NCI-H1694 treated with DMSO at 0.1 percent for 48 hours (cell line): ENCODE measurements around the gene RAB8A.
"Not testable (repeated sequence)": the region's sequence is repeated elsewhere in the genome, so short reads cannot be mapped to it uniquely, and the experiment has no call there.

ENCODE experiments used
- DNase-seq: peaks from one replicate; lab custom pipeline; 2025; lab: John Stamatoyannopoulos, UW

RAB8A gene

DNA sequence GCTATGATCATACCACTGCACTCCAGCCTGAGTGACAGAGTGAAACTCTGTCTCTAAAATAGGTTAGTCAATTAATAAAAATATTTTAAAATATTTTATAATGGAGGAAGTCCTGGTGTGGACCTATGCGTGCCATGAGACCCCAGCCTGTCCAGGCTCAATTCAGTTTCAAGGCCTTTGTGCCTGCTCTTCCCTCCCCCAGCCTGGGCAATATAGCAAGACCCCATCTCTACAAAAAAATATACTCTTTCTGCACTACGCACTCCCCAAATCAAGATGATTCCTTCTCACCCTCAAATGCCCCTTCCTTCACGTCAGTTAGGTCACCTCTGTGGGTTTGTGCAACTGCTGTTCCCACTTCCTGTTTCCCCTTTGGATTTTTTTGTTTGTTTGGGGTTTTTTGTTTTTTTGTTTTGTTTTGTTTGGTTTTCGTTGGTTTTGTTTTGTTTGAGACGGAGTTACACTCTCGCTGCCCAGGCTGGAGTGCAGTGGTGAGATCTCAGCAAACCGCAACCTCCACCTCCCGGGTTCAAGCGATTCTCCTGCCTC lies 30.4 kb downstream of the RAB8A start:
- DNase-seq: no peak

DNA sequence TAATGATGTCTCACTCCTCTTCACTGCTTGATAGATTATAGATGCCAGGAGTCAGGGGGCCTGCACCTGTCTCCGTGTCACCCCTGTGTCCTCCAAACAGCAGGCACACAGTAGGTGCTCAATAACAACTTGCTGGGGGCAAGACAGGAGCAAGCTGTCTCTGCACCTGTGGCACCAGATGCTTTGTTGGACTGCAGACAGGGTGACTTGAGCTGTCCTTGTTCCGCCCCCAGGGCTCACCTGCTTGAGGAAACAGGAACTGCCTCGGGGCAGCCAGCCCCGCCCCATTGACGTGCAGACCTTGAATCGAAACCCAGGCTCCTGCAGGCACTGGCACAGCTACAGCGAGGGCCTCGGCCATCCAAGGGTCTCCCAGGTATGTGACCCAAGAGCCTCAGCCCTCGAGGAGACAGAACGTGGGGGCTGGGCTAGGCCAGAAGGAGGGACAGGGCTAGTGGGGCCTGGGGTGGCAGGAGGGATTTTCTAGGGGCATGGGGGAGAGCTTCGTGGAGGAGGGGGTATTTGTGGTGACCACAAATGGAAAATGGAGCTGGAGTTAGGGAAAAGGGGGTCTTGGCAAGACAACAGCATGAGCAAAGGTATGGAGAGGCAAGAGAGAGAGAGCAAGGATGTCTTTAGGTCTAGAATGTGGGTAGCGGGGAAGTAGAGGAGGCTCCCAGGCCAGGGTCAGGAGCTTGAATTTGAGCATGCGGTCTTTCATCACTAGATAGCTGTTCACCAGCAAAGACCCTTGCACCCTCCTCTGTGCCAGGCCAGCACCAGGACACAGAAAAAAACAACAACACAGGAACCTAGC lies 31.9 kb downstream of the RAB8A start, which contains the start of gene HSH2D:
Gene HSH2D, plus strand, starts transcription at position 287 of the 817 bp plus-strand sequence. CDS start 5,066 bp downstream, outside the sequence.
- no peak for DNase-seq

DNA sequence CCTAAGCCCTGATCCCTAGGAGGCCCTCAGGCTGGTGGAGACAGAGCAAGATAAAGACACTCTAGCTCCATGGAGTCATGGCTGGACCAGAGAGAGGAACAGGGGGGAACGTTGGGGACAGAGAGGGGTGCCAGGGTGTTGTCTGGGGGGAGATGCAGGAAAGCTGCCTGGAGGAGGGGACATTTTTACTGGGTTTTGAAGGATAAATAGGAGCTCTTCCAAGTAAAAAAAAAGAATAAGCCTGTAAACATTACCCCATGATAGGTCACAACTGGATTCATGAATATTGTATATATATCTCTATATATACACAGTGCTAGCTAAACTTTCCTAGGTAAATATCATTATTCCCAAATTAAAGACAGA lies 32.5 kb downstream of the RAB8A start:
- no peak for DNase-seq

DNA sequence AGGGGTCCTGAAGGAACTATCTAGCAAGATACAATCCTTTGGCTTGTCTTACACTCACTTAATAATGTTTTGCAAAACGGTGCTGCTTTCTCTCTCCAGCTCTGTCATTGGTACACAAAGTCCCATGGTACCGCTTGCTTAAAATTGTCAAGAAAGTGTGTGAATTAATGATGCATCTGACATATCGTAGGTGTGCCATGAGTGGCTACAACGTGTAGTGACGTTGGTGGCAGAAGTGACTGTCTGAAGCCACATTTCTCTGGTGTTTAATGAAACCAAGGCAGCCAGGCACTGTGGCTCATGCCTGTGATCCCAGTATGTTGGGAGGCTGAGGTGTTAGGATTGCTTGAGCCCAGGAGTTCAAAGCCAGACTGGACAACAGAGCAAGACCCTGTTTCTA lies 34.4 kb downstream of the RAB8A start:
- DNase-seq: no peak

DNA sequence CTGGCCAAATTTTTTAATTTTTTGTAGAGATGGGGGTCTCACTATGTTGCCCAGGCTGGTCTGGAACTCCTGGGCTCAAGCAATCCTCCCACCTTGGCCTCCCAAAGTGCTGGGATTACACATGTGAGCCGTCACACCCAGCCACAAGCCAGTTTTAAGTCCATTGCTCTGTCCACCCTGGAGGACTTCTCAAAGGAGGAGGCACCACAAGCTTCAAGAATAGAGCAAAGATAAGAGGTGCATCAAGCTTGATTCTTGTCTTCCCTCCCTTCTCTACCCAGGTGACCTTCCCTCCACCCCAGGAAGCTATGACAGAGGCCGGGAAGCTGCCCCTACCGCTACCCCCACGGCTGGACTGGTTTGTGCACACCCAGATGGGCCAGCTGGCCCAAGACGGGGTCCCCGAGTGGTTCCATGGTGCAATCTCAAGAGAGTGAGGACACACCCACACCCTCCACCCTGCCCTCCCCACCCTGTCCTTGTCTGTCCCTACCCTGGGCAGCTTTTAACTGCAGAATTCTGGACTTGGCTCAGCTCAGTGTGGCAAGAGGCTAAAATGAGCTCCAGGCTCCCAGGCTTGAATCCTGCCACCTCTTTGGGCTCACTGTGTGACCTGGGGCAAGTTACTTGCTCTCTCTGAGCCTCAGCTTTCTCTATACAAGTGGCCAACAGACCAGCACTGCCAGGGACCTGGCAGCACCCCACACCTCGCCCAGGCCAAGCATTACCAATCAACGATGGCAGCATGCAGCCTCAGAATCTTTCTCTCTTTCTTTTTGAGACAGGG lies 36.9 kb downstream of the RAB8A start:
- no peak for DNase-seq

DNA sequence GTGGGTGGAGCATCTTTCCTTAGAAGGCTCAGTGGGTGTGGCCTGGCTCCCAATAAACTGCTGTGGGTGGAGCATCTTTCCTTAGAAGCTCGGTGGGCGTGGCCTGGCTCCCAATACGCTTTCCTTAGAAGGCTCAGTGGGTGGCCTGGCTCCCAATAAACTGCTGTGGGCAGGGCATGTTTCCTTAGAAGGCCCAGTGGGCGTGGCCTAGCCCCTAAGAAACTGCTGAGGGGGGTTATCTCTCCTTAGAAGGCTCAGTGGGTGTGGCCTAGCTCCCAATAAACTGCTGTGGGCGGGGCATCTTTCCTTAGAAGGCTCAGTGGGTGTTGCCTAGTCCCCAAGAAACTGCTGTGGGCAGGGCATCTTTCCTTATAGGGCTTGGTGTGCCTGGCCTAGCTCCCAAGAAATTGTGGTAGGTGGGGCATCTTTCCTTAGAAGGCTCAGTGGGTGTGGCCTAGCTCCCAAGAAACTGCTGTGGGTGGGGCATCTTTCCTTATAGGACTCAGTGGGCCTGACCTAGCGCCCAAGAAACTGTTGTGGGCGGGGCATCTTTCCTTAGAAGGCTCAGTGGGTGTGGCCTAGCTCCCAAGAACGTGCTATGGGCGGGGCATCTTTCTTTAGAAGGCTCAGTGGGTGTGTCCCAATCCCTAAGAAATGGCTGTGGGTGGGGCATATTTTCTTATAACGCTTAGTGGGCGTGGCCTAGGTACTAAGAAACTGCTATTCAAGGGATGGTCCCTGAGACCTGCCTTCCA lies 42.1 kb downstream of the RAB8A start:
- no peak for DNase-seq

DNA sequence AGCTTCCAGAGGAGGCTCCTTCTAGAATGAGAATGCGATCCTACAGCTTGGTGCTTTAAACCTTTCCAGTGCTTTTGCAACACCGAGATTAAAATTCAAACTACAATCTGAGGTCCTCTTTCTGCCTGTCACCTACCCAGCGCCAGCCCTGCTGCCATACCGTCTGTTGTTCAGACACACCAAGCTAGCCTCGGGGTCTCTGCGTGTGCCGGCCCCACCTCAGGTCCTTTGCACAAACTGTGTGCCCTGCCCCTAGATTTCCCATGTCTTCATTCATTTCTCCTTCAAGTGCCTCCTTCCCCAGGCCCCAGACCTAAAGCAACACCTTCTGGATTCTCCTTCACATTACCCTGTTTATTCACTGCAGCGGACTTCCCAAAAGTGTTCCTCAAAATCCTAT lies 42.9 kb downstream of the RAB8A start:
- DNase-seq: no peak

DNA sequence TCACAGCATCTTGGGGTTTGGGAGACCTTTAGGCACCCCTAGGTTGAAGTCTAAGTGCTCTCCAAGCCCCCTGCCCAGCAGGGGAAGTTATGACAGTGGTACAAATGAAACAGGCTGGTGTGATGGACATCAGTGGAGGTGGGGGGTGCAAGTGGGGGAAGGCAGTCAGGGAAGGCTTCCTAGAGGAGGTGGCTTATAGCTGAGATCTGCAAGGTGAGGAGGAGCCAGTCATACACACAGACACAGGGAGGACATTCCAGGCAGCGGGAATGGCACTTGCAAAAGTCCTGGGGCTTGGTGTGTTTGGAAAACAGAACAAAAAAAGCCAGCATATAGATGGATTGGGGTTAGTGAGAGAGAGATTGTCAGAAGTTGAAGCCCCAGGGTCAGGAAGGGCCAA lies 43.4 kb downstream of the RAB8A start:
- no peak for DNase-seq

DNA sequence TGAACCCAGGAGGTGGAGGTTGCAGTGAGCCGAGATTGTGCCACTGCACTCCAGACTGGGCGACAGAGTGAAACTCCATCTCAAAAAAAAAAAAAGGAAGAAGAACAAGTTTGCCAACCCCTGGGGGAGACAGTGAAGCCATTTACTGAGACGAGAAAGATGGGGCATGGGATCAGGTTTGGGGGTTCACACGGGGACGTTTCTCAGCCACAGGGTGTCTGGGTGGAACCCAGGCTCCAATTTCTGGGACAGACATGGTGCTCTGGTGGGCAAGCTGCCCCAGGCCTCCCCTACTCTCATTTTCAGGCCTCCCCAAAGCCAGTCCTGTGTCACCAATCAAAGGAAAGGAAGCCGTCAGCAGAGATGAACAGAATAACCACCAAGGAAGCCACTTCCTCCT lies 45.2 kb downstream of the RAB8A start:
- DNase-seq: no peak

DNA sequence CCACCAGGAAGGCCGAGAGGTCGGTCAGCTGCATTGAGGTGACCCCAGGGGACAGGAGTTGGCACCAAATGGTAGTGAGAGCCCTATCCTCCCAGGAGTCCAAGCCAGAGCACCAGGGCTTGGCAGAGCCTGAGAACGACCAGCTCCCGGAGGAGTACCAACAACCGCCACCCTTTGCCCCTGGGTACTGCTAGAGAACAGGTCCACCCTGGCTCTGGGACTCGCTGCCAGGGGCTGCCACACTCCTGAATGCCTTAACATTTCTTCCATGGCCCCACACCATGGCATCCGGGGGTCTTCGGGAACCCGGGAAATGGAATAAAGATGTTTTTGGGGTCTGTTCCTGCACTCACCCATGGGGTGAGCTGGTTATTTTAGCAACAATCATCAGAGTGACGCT lies 45.9 kb downstream of the RAB8A start:
- no peak for DNase-seq

DNA sequence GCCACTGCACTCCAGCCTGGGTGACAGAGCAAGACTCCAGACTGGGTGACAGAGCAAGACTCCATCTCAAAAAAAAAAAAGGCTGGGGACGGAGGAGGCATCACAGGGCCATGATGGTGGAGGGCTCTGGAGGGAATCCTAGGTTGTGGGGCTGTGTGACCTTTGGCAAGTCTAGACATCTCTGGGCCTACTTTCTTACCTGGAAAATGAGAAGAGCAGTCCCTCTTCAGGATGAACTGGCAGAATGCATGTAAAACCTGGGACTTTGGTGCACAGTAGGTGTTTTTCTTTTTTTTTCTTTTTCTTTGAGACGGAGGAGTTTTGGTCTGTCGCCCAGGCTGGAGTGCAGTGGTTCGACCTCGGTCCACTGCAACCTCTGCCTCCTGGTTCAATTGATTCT lies 48.0 kb downstream of the RAB8A start:
- DNase-seq: no peak

DNA sequence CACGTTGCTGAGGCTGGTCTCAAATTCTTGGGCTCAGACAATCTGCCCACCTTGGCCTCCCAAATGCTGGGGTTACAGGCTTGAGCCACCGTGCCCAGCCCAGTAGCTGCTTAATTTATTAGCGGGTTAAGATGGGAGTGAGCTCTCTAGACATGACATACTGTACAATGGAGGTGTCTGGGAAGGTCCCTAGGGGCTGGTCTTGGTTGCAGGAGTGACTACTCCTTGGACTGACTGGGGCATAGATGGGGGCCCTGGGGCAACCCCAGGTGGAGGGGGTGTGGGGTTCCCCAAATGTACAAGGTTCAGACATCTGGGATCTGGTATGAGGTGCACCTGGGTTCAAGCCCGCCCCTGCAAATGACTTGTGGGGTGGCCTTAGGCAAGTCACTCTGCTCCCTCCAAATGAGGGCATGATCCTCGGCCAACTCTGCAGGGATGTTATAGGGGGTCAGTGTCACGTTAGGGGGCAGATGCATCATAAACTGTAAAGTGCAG lies 48.8 kb downstream of the RAB8A start:
- DNase-seq: no peak

DNA sequence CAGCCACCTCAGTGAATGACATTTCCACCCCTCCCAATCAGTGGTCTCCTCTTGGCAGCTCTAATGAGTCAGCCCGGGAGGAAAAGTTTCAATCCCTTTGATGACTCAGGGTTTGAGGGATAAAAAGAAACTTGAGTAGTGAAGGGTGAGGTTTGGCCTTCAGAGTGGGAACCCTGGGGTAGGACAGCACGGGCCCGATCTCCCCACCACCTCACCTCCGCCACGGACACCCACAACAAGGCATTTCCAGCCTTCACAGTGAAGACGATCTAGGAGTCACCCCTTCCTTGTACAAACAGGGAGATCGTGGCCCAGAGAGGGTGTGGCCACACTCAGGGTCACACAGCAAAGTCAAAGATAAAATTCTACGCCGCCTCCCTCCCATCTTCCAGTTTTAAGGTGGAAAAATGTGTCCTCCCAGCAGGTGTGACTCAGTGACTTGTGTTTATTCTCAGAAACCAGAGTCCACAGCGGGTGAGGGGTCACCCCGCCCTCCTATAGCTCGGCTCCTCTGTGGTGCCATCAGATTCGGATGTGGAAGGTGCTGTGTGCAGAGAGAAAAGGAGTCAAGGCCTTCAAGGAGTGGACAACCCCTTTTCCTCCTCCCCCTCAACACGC lies 49.4 kb downstream of the RAB8A start:
- no peak for DNase-seq

DNA sequence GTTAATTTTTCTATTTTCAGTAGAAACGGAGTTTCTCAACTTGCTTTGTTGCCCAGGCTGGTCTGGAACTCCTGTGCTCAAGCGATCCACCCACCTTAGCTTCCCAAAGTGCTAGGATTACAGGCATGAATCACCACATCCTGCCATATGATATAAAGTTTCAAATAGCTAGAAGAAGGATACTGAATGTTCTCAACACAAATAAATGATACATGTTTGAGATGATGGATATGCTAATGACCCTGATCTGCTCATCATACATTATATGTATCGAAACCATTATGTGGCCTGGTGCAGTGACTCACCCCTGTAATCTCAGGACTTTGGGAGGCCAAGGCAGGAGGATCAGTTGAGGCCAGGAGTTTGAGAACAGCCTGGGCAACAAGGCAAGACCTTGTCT lies 50.2 kb downstream of the RAB8A start:
- DNase-seq: no peak

DNA sequence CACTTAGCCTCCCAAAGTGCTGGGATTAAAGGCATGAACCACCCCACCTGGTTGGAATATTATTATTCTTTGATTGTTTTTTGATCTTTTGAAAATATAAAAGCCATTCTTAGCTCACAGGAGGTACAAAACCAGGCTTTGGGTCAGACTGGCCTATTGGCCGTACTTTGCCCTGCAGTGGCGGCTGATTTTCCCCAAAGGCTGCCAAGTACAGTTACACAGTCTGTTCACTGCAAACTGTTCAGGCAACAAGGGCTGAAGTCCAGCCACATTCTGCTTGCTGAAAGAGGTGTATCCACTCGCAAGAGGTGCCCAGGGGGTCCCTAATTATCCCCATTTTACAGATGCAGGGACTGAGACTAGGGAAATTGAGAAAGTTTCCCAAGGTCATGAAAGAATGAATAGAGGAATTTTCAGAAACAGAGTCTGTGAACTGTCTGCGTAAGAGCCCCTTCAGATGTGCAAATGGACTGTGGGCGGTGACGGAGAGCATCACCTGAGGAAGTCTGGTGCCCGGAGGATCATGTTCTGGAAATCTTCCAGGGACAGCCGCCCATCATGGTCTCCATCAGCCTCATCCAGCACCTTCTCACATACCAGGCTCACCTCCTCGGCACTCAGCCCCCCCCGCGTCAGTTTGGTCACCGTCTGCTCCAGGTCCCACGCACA lies 52.7 kb downstream of the RAB8A start:
- DNase-seq: no peak

DNA sequence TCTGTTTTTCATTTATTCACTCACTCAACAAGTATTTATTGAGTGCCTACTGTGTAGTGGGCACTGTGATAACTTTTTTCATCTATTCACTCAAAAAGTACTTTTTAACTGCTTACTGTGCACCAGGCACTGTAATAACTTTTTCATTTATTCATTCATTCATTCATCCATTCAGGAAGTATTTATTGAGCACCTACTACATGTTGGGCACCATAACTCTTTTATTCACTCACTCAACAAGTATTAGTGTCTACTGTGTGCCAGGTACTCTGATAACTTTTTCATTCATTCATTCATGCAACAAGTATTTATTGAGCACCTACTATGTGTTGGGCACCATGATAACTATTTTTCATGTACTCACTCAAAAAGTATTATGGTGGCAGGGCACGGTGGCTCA lies 54.7 kb downstream of the RAB8A start:
- DNase-seq: no peak

DNA sequence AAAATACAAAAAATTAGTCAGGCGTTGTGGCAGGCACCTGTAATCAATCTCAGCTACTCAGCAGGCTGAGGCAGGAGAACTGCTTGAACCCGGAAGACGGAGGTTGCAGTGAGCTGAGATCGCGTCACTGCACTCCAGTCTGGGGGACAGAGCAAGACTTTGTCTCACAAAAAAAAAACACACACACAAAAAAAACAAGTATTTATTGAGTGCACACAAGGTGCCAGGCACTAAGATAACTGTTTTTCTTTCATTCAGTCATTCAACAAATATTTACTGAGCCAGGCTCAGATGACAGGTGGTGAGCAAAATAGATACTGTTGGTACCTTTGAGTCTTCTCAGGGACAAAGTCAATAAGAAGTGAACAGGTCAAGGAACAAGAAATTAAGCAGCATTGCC lies 55.4 kb downstream of the RAB8A start:
- DNase-seq: no peak

DNA sequence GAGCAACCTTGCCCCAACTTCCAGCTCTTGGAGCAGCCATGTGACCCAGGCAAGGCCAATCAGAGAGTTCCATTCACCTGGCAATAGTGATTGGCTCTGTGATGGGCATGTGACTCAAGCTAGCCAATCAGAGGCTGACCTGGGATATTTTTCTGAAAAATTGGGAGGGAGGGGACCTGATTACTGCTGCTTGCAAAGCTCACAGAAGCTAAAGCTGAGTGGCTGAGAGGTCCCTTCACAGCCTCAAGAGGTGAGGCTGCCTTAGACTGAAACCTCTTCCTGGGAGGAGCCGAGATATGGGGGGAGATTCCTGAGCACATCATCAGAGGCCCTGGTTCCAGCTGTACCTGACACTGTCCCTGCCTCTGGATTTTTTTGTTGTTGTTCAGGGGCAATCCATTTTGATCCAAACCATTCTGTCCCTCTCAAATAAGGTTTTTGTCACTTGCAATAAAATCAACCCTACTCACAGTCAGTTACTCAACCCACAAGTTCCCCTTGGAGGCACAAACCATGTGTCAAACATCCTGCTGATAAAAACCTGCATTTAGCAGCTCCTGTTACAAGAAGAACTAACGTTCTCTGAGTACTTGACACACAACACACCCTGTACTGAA lies 56.9 kb downstream of the RAB8A start:
- no peak for DNase-seq

DNA sequence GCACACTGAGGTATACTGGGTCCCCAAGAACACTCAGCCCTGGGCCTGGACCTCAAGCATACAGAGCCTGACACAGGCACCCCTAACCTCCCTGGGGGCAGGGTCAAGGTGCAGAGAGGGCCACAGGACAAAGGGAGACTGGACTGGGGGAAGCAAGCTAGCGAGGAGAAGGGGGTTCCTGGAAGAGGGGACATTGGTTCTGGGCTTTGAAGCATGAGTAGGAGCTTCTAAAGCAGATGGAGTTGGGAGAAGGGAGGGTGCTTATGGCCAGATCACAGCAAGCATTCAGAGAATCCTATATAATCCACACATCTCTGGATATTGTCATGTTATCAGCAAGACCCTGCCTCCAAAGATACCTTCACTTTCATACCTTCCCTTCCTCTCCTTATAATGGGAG lies 58.4 kb downstream of the RAB8A start:
- DNase-seq: no peak

DNA sequence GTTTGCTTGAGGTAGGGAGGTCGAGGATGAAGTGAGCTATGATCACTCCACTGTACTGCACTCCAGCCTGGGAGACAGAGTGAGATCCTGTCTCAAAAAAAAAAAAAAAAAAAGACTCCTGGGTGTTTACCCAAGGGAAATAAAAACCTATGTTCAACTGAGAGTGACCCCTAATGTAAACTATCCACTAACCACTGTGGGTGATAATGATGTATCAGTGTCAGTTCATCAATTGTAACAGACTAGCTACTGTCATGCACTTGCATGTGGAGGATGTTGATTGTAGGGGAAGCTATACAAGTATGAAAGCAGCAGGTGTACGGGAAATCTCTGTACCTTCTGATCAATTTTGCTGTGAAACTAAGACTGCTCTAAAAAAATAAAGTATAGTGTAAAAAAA lies 64.3 kb downstream of the RAB8A start:
- no peak for DNase-seq

DNA sequence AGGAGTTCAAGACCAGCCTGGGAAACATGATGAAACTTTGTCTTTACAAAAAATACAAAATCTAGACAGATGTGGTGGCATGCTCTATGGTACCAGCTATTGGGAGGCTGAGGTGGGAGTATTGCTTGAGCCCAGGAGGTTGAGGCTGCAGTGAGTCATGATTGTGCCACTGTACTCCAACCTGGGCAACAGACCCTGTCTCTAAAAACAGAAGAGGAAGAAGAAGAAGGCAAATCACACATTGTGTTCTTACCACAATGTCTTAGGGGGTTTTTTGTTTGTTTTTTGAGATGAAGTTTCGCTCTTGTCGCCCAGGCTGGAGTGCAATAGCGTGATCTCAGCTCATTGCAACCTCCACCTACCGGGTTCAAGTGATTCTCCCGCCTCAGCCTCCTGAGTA lies 67.2 kb downstream of the RAB8A start:
- DNase-seq: not testable (repeated sequence)
